Coronary artery (tissue), 2 donors: ENCODE data around the gene PNPLA2.

Experiments
- DNase-seq: peaks from one replicate; pipeline ENCODE4 v3.0.0-alpha.2; 2017; ENCODE audit warnings: low spot score
- H3K27ac ChIP-seq, 2 donors: fragments of 200-600 bp; sonication (generic); one replicate each; pipeline ENCODE4 v1.5.1; 2016 to 2019
- H3K4me3 ChIP-seq: fragments of 200-600 bp; sonication (generic); 2 replicates; pipeline ENCODE4 v1.5.1; 2016; ENCODE audit warnings: mild to moderate bottlenecking, moderate library complexity
- TF ChIP-seq, protein P1 (sequence below): fragments of 200-600 bp; sonication (generic); IDR thresholded peaks from one replicate; pipeline ENCODE4 v1.5.1; 2019; ENCODE audit warnings: antibody characterized with exemption

PNPLA2 gene

DNA sequence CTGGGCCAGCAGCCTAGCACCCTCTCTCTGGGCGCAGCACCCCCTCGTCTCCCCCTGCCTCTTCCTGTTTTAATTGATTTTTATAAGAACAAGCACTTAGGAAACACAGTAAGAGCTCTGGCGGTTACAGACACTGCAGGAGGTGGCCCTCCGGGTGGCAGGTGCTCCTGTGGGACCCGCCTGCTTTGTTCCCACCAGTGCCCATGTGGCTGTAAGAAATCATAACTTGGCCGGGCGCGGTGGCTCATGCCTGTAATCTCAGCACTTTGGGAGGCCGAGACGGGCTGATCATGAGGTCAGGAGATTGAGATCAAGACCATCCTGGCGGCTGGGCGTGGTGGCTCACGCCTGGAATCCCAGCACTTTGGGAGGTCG lies 42.4 kb downstream of the PNPLA2 start:
- no peak overlapping the region for H3K27ac ChIP-seq
- no peak overlapping the region for H3K4me3 ChIP-seq
- DNase-seq = no peak
- TF ChIP-seq, protein P1, sequence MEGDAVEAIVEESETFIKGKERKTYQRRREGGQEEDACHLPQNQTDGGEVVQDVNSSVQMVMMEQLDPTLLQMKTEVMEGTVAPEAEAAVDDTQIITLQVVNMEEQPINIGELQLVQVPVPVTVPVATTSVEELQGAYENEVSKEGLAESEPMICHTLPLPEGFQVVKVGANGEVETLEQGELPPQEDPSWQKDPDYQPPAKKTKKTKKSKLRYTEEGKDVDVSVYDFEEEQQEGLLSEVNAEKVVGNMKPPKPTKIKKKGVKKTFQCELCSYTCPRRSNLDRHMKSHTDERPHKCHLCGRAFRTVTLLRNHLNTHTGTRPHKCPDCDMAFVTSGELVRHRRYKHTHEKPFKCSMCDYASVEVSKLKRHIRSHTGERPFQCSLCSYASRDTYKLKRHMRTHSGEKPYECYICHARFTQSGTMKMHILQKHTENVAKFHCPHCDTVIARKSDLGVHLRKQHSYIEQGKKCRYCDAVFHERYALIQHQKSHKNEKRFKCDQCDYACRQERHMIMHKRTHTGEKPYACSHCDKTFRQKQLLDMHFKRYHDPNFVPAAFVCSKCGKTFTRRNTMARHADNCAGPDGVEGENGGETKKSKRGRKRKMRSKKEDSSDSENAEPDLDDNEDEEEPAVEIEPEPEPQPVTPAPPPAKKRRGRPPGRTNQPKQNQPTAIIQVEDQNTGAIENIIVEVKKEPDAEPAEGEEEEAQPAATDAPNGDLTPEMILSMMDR = no peak

DNA sequence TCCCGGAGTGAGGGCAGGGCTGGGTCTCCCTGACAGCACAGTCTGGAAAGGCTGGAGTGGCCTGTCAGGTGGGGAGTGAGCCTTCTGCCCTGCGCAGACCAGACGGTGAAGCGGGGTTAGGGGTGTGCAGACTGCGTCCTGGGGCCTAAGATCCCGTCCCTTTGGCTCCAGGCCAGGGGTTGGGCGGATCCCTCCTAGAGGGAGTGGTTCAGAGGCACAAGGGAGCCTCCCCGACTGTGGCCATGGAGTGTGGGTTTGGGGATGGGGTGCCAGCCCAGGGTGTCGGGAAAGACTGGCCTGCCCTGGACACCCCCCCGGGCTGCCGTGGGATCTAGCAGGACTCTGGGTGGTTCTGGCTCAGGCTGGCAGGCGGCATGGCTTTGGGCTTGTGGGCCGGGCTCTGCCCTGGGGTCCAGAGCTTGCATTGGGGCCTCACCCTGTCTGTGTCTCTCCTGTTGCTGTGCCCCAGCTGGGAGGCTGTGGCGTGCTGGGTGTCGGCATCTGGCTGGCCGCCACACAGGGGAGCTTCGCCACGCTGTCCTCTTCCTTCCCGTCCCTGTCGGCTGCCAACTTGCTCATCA lies 43.5 kb downstream of the PNPLA2 start:
- Histone ChIP-seq H3K27ac (peak overlapping the region in 1 of 2 donors; percentile 31), H3K4me3 (no peak overlapping the region)
- no peak for DNase-seq
- TF ChIP-seq, protein P1 = no peak

DNA sequence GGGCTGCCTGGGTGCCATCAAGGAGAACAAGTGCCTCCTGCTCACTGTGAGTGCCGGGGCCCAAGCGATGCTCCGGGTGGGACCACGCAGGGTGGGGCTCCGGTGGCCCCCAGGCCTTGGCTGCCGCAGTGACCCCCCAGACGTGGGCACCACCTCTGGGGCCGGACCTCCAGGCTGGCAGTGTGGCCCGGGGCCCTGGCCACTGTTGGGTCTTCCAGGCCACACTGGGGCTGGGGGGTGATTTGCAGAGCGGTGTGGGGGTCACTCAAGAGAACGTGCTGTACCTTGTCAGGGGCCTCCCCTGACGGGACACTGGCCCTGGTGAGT lies 43.9 kb downstream of the PNPLA2 start:
- peak overlapping the region in 1 of 2 donors; percentile 31 for H3K27ac ChIP-seq
- TF ChIP-seq, protein P1 = no peak
- H3K4me3 ChIP-seq = no peak overlapping the region
- no peak for DNase-seq

DNA sequence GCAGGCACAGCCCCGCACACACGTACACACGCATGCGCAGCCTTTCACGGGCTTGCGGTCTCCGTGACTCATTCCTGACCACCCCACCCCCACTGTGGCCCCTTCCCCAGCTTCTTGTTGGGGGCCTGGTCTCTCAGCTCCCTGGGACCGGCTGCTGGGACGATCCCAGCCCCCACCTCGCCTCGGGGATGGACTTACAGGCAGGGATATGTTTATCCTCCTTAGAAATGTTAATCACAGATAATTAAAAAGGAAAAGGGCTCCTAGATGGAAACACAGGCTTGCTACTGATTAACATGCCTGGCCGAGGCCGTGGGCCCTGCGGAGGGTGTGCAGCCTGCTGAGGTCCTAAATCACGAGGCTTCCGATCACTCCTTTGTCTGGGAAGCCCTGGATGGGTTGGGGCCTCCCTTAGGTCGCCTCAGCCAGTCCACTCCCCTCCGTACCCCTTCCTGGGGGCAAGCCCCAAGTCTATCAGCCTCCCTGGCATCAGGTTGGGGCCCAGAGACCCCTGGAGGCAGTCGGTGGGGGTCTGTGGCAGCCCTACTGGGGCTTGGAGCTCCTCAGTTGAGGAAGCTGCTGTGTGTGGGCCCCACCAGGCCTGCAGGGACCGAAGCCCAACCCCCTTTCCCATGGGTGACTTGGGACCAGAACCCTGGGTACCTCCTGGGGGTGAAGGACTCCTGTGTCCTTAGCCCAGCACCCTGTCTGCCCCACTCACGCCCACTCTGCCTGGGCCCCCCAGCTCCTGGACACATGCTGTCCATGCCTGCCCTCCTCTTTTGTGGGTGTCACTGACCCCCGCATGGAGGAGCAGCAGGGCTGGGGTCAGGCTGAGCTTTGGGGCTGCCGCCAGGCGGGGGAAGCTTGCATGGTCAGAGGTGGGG lies 44.6 kb downstream of the PNPLA2 start:
- Histone ChIP-seq H3K27ac (no peak overlapping the region), H3K4me3 (no peak overlapping the region)
- TF ChIP-seq, protein P1 = no peak
- no peak for DNase-seq

DNA sequence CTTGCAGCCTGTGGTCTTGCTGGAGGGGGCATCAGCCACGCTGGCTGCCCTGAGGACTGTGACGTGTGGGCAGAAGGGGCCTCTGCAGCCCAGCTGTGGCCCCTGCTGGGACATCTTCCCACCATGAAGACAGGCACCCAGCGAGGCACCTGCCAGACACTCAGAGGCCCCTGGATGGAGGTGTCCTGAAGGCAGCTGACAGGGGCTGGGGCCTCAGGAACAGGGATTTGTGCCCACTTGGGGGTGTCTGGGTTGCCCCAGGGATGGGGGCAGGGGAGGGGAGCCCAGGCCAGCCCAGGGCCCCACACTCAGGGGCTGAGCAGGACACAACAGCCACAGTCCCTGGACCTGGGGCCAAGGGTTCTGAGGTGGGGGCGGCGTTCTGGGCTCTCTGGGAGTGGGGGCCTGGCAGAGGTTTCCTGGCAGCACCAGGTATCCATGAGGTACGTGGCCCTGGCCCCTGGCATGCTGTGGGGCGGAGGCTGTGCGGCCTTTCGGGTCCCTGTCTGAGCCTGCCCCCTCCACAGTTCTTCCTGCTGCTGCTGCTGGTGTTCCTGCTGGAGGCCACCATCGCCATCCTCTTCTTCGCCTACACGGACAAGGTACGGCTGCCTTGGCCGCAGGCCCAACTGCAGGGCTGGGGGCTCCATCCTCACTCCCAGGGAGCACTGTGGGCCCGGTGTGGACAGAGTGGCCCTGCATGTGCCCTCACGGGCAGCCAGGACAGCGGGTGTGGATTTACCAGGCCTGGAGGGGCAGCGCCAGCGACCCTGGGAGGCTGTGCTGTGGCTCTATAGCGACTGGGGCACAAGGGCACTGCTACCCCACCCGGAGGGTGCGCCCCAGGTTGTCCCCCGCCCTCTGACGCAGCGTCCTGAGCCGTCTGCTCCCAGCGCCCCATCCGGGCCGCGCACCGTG lies 45.5 kb downstream of the PNPLA2 start:
- H3K4me3 ChIP-seq = no peak overlapping the region
- TF ChIP-seq, protein P1 = no peak
- no peak overlapping the region for H3K27ac ChIP-seq
- DNase-seq = no peak

DNA sequence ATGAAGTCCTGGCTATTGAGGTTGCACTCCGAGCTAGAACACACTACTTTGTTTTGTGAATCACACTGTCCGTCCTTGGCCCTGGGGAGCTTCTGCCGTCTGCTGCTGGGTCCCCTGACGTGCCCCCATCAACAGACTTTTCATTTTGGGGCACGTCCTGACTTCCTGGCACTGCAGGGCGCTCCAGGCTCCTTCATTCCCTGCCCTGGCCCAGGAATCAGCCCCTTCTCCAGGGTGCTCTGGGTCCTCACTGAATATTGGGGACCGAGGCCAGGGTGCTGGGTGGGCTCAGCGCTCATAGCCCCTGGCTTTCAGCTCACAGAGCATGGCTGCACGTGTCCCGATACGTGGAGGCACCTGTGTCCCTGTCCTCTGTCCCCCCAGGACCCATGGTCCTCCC lies 46.2 kb downstream of the PNPLA2 start:
- TF ChIP-seq, protein P1 = no peak
- no peak overlapping the region for H3K4me3 ChIP-seq
- DNase-seq = no peak
- H3K27ac ChIP-seq = no peak overlapping the region
